ENCODE results near the gene HELLS.

HELLS gene

DNA sequence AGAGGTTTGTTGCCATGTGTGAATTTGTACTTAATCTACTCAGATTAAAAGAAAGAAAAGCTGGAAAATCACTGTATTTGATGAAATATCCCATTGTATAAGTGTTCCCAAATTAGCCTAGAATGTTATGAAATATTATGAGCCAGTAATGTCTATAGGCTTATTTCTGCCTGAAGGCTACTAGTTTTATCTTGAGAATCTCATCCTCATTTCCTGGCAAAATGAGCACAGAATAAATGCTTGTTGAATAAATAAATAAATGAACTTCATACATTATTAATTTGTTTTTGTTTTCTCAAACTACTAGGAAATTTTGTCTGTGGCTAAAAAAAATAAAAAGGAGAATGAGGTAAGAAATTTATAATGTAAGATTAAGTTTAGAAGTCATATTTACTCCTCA, 25.5 kb downstream of the HELLS start:
- no peaks in the 10 kb centered on the region for H3K9me3 ChIP-seq (ENCODE audit: insufficient read depth, low read length, severe bottlenecking)
- peaks cover 10% of the 10 kb centered on the region; the same call in 1 of the 2 replicates for H3K79me2 ChIP-seq (ENCODE audit: insufficient read depth, low read length)
- no peak overlapping the region for H3K4me3 ChIP-seq (ENCODE audit: low read depth in 1 of 2, low read length in 2 of 2)
- H3K27me3 ChIP-seq (ENCODE audit: insufficient read depth, low read length, poor library complexity) = no peaks in the 10 kb centered on the region
- peaks cover 2% of the 10 kb centered on the region; the same call in 1 of the 2 replicates for H4K20me1 ChIP-seq (ENCODE audit: insufficient read depth, low read length)
- peaks cover 92% of the 10 kb centered on the region for H3K36me3 ChIP-seq (ENCODE audit: insufficient read depth, low read length)
- H3K4me1 ChIP-seq (ENCODE audit: insufficient read depth, low read length) = no peaks in the 10 kb centered on the region
- no peak overlapping the region for H3K27ac ChIP-seq (ENCODE audit: low read length)
- ATAC-seq (ENCODE audit: insufficient read depth, low read depth) (no peak), DNase-seq (no peak)
- H3K4me2 ChIP-seq (ENCODE audit: insufficient read depth, low read length) = no peak overlapping the region
- no peak overlapping the region for H2AFZ ChIP-seq (ENCODE audit: low read depth, low read length)
- no peak for TF ChIP-seq CTCF (IDR thresholded peaks at IDR 0.05; ENCODE audit: borderline replicate concordance, extremely low read depth, low read length, poor library complexity, severe bottlenecking)
- TF ChIP-seq EZH2 (IDR thresholded peaks at IDR 0.05; ENCODE audit: borderline replicate concordance, low read depth, low read length, severe bottlenecking) = no peak
- no peak overlapping the region for H3K9ac ChIP-seq (ENCODE audit: low read depth, low read length)

GRCh38 chr10:94571528-94571927, 25.9 kb downstream of the HELLS start:
- Histone ChIP-seq H3K36me3 (ENCODE audit: insufficient read depth, low read length) (peaks cover 91% of the 10 kb centered on the region), H3K27me3 (ENCODE audit: insufficient read depth, low read length, poor library complexity) (no peaks in the 10 kb centered on the region), H4K20me1 (ENCODE audit: insufficient read depth, low read length) (peaks cover 2% of the 10 kb centered on the region; the same call in 1 of the 2 replicates), H3K4me3 (ENCODE audit: low read depth in 1 of 2, low read length in 2 of 2) (no peak overlapping the region), H3K4me1 (ENCODE audit: insufficient read depth, low read length) (no peaks in the 10 kb centered on the region), H3K4me2 (ENCODE audit: insufficient read depth, low read length) (no peak overlapping the region), H3K79me2 (ENCODE audit: insufficient read depth, low read length) (peaks cover 10% of the 10 kb centered on the region; the same call in 1 of the 2 replicates), H3K9me3 (ENCODE audit: insufficient read depth, low read length, severe bottlenecking) (no peaks in the 10 kb centered on the region), H2AFZ (ENCODE audit: low read depth, low read length) (no peak overlapping the region), H3K9ac (ENCODE audit: low read depth, low read length) (no peak overlapping the region), H3K27ac (ENCODE audit: low read length) (no peak overlapping the region)
- ATAC-seq (ENCODE audit: insufficient read depth, low read depth) (no peak), DNase-seq (no peak)
- TF ChIP-seq EZH2 (IDR thresholded peaks at IDR 0.05; ENCODE audit: borderline replicate concordance, low read depth, low read length, severe bottlenecking) = no peak
- TF ChIP-seq CTCF (IDR thresholded peaks at IDR 0.05; ENCODE audit: borderline replicate concordance, extremely low read depth, low read length, poor library complexity, severe bottlenecking) = no peak

- H2AFZ ChIP-seq (ENCODE audit: low read depth, low read length) = no peak overlapping the region
- H3K4me2 ChIP-seq (ENCODE audit: insufficient read depth, low read length) = no peak overlapping the region
- no peaks in the 10 kb centered on the region; the same call in 1 of the 2 replicates for H4K20me1 ChIP-seq (ENCODE audit: insufficient read depth, low read length)
- H3K27me3 ChIP-seq (ENCODE audit: insufficient read depth, low read length, poor library complexity) = no peaks in the 10 kb centered on the region
- DNase-seq (no peak), ATAC-seq (ENCODE audit: insufficient read depth, low read depth) (no peak)
- TF ChIP-seq EZH2 (IDR thresholded peaks at IDR 0.05; ENCODE audit: borderline replicate concordance, low read depth, low read length, severe bottlenecking) (no peak), CTCF (IDR thresholded peaks at IDR 0.05; ENCODE audit: borderline replicate concordance, extremely low read depth, low read length, poor library complexity, severe bottlenecking) (no peak)
- H3K4me3 ChIP-seq (ENCODE audit: low read depth in 1 of 2, low read length in 2 of 2) = no peak overlapping the region
- H3K36me3 ChIP-seq (ENCODE audit: insufficient read depth, low read length) = peaks cover 79% of the 10 kb centered on the region
- no peaks in the 10 kb centered on the region for H3K9me3 ChIP-seq (ENCODE audit: insufficient read depth, low read length, severe bottlenecking)
- H3K9ac ChIP-seq (ENCODE audit: low read depth, low read length) = no peak overlapping the region
- no peak overlapping the region for H3K27ac ChIP-seq (ENCODE audit: low read length)
- H3K79me2 ChIP-seq (ENCODE audit: insufficient read depth, low read length) = no peaks in the 10 kb centered on the region
- no peaks in the 10 kb centered on the region for H3K4me1 ChIP-seq (ENCODE audit: insufficient read depth, low read length)
These were observed 33.2 kb downstream of the HELLS start for GRCh38 chr10:94578790-94579189.

- H3K9me3 ChIP-seq (ENCODE audit: insufficient read depth, low read length, severe bottlenecking) = no peaks in the 10 kb centered on the region
- no peaks in the 10 kb centered on the region for H4K20me1 ChIP-seq (ENCODE audit: insufficient read depth, low read length)
- ATAC-seq (ENCODE audit: insufficient read depth, low read depth) (no peak), DNase-seq (no peak)
- no peak overlapping the region for H3K27ac ChIP-seq (ENCODE audit: low read length)
- H3K79me2 ChIP-seq (ENCODE audit: insufficient read depth, low read length) = no peaks in the 10 kb centered on the region
- H3K27me3 ChIP-seq (ENCODE audit: insufficient read depth, low read length, poor library complexity) = no peaks in the 10 kb centered on the region
- no peak overlapping the region for H2AFZ ChIP-seq (ENCODE audit: low read depth, low read length)
- H3K9ac ChIP-seq (ENCODE audit: low read depth, low read length) = no peak overlapping the region
- H3K4me1 ChIP-seq (ENCODE audit: insufficient read depth, low read length) = no peaks in the 10 kb centered on the region
- no peak overlapping the region for H3K4me3 ChIP-seq (ENCODE audit: low read depth in 1 of 2, low read length in 2 of 2)
- TF ChIP-seq EZH2 (IDR thresholded peaks at IDR 0.05; ENCODE audit: borderline replicate concordance, low read depth, low read length, severe bottlenecking) (no peak), CTCF (IDR thresholded peaks at IDR 0.05; ENCODE audit: borderline replicate concordance, extremely low read depth, low read length, poor library complexity, severe bottlenecking) (no peak)
- peaks cover 69% of the 10 kb centered on the region for H3K36me3 ChIP-seq (ENCODE audit: insufficient read depth, low read length)
- H3K4me2 ChIP-seq (ENCODE audit: insufficient read depth, low read length) = no peak overlapping the region
These were observed 37.5 kb downstream of the HELLS start for GRCh38 chr10:94583124-94583523.
